Stimulated activated naive CD8-positive, alpha-beta T cell treated with anti-CD3 and anti-CD28 coated beads, Interleukin-15, Interleukin-2, amounts not matched to agents 100 ng/mL and 50 ng/mL, for 24 hours (primary cell): ENCODE results near the gene PPP6R3.
"Not testable (repeated sequence)": the region's sequence is repeated elsewhere in the genome, so short reads cannot be mapped to it uniquely, and the experiment has no call there.

Source experiments
- H3K27ac Mint-ChIP-seq: one replicate; pipeline ENCODE4 v1.8.0; 2021; ENCODE audit warnings: mild to moderate bottlenecking, mixed read lengths
- H3K27me3 Mint-ChIP-seq: one replicate; pipeline ENCODE4 v1.8.0; 2021; ENCODE audit warnings: mixed read lengths
- H3K36me3 Mint-ChIP-seq: one replicate; pipeline ENCODE4 v1.8.0; 2021; ENCODE audit warnings: low read depth, mixed read lengths
- H3K4me1 Mint-ChIP-seq: one replicate; pipeline ENCODE4 v1.8.0; 2021; ENCODE audit warnings: low read depth, mixed read lengths
- H3K4me3 Mint-ChIP-seq: one replicate; pipeline ENCODE4 v1.8.0; 2021; ENCODE audit warnings: mild to moderate bottlenecking, mixed read lengths
- H3K9me3 Mint-ChIP-seq: one replicate; pipeline ENCODE4 v1.8.0; 2021; ENCODE audit warnings: mixed read lengths

The PPP6R3 gene

GRCh38 chr11:68441466-68442230 lies 18.9 kb upstream of the PPP6R3 start:
- Mint-ChIP-seq H3K4me3 (no peak overlapping the region), H3K9me3 (no peaks in the 10 kb centered on the region), H3K27ac (no peak overlapping the region)

GRCh38 chr11:68442433-68442832 lies 18.1 kb upstream of the PPP6R3 start:
- no peaks in the 10 kb centered on the region for H3K9me3 Mint-ChIP-seq
- H3K27me3 Mint-ChIP-seq = no peaks in the 10 kb centered on the region
- H3K36me3 Mint-ChIP-seq = no peaks in the 10 kb centered on the region
- H3K4me3 Mint-ChIP-seq = no peak overlapping the region
- H3K4me1 Mint-ChIP-seq = peaks cover 9% of the 10 kb centered on the region
- no peak overlapping the region for H3K27ac Mint-ChIP-seq

More at GRCh38 chr11:68441466-68442230, 18.9 kb upstream of the PPP6R3 start:
- H3K4me1 Mint-ChIP-seq = peaks cover 7% of the 10 kb centered on the region
- H3K27me3 Mint-ChIP-seq = no peaks in the 10 kb centered on the region
- H3K36me3 Mint-ChIP-seq = no peaks in the 10 kb centered on the region

GRCh38 chr11:68444566-68444965 lies 16.0 kb upstream of the PPP6R3 start:
- H3K27me3 Mint-ChIP-seq = no peaks in the 10 kb centered on the region
- H3K9me3 Mint-ChIP-seq = no peaks in the 10 kb centered on the region
- H3K4me3 Mint-ChIP-seq = no peak overlapping the region
- H3K36me3 Mint-ChIP-seq = peaks cover 9% of the 10 kb centered on the region
- H3K27ac Mint-ChIP-seq = no peak overlapping the region
- peaks cover 17% of the 10 kb centered on the region for H3K4me1 Mint-ChIP-seq

GRCh38 chr11:68445531-68446035 lies 15.0 kb upstream of the PPP6R3 start:
- peaks cover 17% of the 10 kb centered on the region for H3K4me1 Mint-ChIP-seq
- no peaks in the 10 kb centered on the region for H3K27me3 Mint-ChIP-seq
- no peak overlapping the region for H3K27ac Mint-ChIP-seq
- no peak overlapping the region for H3K4me3 Mint-ChIP-seq
- no peaks in the 10 kb centered on the region for H3K9me3 Mint-ChIP-seq
- H3K36me3 Mint-ChIP-seq = peaks cover 9% of the 10 kb centered on the region

- no peaks in the 10 kb centered on the region for H3K9me3 Mint-ChIP-seq
- no peak overlapping the region for H3K27ac Mint-ChIP-seq
- H3K36me3 Mint-ChIP-seq = peaks cover 9% of the 10 kb centered on the region
- H3K4me3 Mint-ChIP-seq = no peak overlapping the region
- H3K27me3 Mint-ChIP-seq = no peaks in the 10 kb centered on the region
- H3K4me1 Mint-ChIP-seq = peaks cover 17% of the 10 kb centered on the region
Observed at GRCh38 chr11:68446046-68446725, 14.4 kb upstream of the PPP6R3 start.

- peaks cover 10% of the 10 kb centered on the region for H3K4me1 Mint-ChIP-seq
- no peak overlapping the region for H3K4me3 Mint-ChIP-seq
- H3K27ac Mint-ChIP-seq = no peak overlapping the region
- no peaks in the 10 kb centered on the region for H3K9me3 Mint-ChIP-seq
- H3K27me3 Mint-ChIP-seq = no peaks in the 10 kb centered on the region
- peaks cover 9% of the 10 kb centered on the region for H3K36me3 Mint-ChIP-seq
Observed at GRCh38 chr11:68447015-68447801, 13.3 kb upstream of the PPP6R3 start.

- H3K36me3 Mint-ChIP-seq, H3K9me3 Mint-ChIP-seq, H3K4me1 Mint-ChIP-seq, H3K27ac Mint-ChIP-seq, H3K27me3 Mint-ChIP-seq, H3K4me3 Mint-ChIP-seq: not testable (repeated sequence)
Observed at GRCh38 chr11:68447914-68448313, 12.6 kb upstream of the PPP6R3 start.

- Mint-ChIP-seq H3K4me1 (peaks cover 10% of the 10 kb centered on the region), H3K9me3 (no peaks in the 10 kb centered on the region), H3K27ac (no peak overlapping the region), H3K36me3 (peaks cover 9% of the 10 kb centered on the region), H3K4me3 (no peak overlapping the region), H3K27me3 (no peaks in the 10 kb centered on the region)
Observed at GRCh38 chr11:68448604-68449011, 11.9 kb upstream of the PPP6R3 start.

- Mint-ChIP-seq H3K9me3 (no peaks in the 10 kb centered on the region), H3K27ac (no peak overlapping the region), H3K4me1 (peaks cover 10% of the 10 kb centered on the region), H3K27me3 (no peaks in the 10 kb centered on the region), H3K4me3 (no peak overlapping the region), H3K36me3 (peaks cover 9% of the 10 kb centered on the region)
Observed at GRCh38 chr11:68449951-68450350, 10.6 kb upstream of the PPP6R3 start.

- Mint-ChIP-seq H3K36me3 (peaks cover 9% of the 10 kb centered on the region), H3K4me1 (peaks cover 10% of the 10 kb centered on the region), H3K27me3 (no peaks in the 10 kb centered on the region), H3K4me3 (no peak overlapping the region), H3K9me3 (no peaks in the 10 kb centered on the region), H3K27ac (no peak overlapping the region)
Observed at GRCh38 chr11:68450711-68451110, 9.8 kb upstream of the PPP6R3 start.

GRCh38 chr11:68454767-68455166 lies 5.8 kb upstream of the PPP6R3 start:
- no peak overlapping the region for H3K27ac Mint-ChIP-seq

GRCh38 chr11:68455485-68455884 lies 5.1 kb upstream of the PPP6R3 start:
- Mint-ChIP-seq H3K4me3 (no peak overlapping the region), H3K27me3 (no peaks in the 10 kb centered on the region), H3K9me3 (no peaks in the 10 kb centered on the region), H3K36me3 (no peaks in the 10 kb centered on the region), H3K4me1 (peaks cover 6% of the 10 kb centered on the region), H3K27ac (no peak overlapping the region)

More at GRCh38 chr11:68454767-68455166, 5.8 kb upstream of the PPP6R3 start:
- Mint-ChIP-seq H3K4me1 (peaks cover 2% of the 10 kb centered on the region), H3K4me3 (no peak overlapping the region), H3K36me3 (no peaks in the 10 kb centered on the region), H3K27me3 (no peaks in the 10 kb centered on the region), H3K9me3 (no peaks in the 10 kb centered on the region)

GRCh38 chr11:68457216-68457897 lies 3.2 kb upstream of the PPP6R3 start:
- Mint-ChIP-seq H3K9me3 (no peaks in the 10 kb centered on the region), H3K4me3 (no peak overlapping the region), H3K36me3 (no peaks in the 10 kb centered on the region), H3K4me1 (peaks cover 13% of the 10 kb centered on the region), H3K27ac (no peak overlapping the region), H3K27me3 (no peaks in the 10 kb centered on the region)

- Mint-ChIP-seq H3K4me3 (no peak overlapping the region), H3K9me3 (no peaks in the 10 kb centered on the region), H3K4me1 (peaks cover 19% of the 10 kb centered on the region), H3K36me3 (peaks cover 5% of the 10 kb centered on the region), H3K27me3 (no peaks in the 10 kb centered on the region), H3K27ac (no peak overlapping the region)
Observed at GRCh38 chr11:68457898-68458249, 2.7 kb upstream of the PPP6R3 start.
